GM19438 (cell line): ENCODE results near the gene GPATCH4.

Experiments
- ATAC-seq: cut with Tn5 transposase; IDR thresholded peaks from one replicate; pipeline ENCODE4 v1.9.1; 2021; ENCODE audit warnings: low read depth; ENCODE audit not compliant: unreplicated experiment

The GPATCH4 gene

GRCh38 chr1:156551869-156552268, 49.4 kb downstream of the GPATCH4 start:
- no peak for ATAC-seq

DNA sequence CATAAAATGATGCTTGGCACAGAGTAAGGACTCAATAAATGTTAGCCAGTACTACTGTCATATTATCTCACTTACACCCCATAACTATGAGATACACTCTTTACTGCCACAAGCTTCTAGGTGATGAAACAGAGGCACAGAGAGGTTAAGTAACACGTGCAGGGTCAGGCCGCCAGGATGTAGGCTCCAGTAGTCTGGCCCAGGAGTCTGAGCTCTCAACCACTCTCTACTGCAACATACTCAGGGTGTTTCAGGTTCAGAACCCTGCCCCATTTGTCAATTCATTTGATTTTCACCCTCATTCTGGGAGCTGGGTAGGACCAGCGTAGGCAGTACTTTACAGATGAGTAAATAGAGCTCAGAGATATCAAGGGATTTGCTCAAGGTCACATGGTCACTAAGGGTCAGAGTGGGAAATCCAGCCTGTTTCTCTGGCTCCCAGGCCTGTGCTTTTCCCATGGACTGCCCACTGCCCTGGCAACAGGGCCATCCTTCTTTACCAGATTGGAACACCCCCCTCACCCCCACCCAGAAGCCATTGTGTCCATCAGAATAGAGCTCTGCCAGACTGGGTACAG, 50.1 kb downstream of the GPATCH4 start:
- no peak for ATAC-seq

DNA sequence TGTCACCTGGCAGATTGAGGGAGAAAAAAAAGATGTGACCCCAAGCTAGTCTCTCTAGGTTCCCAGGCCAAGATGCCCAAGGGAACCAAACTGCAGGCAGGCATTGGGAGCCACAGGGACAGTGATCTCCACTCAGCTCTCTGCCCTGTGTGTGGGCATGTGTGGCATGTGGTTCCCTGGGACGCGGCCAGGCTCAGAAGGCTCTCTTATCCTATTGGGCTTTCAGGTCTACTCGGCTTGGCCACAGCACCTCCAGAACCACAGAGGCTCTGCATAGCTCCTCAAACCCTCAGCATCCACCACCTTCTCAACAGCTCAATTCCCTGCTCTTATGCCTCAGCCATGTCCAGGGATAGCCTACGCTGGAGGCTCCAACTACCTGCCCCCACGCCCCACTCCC, 50.9 kb downstream of the GPATCH4 start:
- no peak for ATAC-seq

GRCh38 chr1:156549831-156550230, 51.4 kb downstream of the GPATCH4 start:
- no peak for ATAC-seq

DNA sequence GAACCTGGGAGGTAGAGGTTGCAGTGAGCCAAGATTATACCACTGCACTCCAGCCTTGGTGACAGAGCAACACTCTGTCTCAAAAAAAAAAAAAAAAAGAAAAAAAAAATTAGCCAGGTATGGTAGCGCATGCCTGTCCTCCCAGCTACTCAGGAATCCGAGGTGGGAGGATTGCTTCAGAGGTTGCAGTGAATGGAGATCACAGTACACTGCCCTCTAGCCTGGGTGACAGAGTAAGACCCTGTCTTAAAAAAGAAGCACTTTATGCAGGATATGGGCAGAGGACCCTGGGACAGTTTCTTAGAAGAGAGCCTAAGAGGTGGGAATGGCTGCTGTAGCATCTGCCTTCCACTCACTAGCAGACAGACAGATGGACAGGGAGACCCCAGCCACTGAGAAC, 51.9 kb downstream of the GPATCH4 start:
- ATAC-seq: no peak

GRCh38 chr1:156547982-156548381, 53.3 kb downstream of the GPATCH4 start:
- ATAC-seq: no peak

GRCh38 chr1:156547434-156547833, 53.8 kb downstream of the GPATCH4 start:
- ATAC-seq: no peak

DNA sequence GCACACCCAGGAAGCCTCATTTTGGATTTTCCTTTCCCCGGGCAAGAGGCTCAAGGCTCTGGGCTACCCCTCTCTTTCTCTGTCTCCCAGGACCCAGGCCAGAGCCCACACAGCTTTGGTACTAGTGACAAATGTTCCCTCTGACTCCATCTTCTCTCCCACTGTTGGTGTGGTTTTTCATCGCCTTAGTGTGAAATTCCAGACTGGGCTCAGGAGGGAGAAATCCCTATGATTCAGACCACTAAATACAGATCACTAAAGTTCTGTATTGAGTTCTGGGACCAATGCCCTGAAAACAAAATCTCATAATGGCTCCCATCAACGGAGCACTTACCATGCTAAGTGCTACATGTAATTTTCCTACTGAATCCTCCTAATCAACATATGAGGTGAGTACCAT, 55.0 kb downstream of the GPATCH4 start:
- ATAC-seq: no peak

- ATAC-seq: no peak
Observed at GRCh38 chr1:156544592-156545102, 56.6 kb downstream of the GPATCH4 start.
